Measurements from ENCODE around the gene ZBTB9.

DNA sequence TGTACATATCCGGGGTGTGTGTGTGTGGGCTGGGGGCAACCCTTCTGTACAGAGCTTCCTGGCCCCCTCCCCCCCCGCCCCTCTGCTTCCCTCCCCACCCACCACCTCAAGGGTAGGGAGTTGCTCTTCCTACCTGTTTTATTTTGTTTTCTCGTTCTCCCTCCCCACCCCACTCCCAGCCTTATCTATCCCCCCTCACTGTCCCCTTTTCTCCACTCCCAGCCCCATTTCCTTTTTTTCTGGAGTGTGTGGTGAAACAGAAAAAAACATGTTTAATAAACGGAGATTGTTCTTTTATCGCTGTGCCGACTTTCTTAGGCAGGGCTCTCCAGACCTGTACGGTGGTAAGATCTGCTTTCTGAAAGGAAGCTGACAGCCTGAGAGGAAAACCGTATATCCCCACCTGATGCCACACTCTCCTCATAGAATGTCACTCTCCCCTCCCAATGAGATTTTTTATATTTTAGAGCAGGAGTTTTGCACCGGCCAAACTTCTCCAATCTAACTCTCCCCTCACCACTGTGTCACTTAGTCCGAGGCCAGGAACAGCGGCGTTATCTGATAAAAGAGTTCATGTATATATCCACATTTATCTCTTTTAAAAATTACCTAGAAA lies 875 bp upstream of the ZBTB9 start:
- TF ChIP-seq, protein P1, sequence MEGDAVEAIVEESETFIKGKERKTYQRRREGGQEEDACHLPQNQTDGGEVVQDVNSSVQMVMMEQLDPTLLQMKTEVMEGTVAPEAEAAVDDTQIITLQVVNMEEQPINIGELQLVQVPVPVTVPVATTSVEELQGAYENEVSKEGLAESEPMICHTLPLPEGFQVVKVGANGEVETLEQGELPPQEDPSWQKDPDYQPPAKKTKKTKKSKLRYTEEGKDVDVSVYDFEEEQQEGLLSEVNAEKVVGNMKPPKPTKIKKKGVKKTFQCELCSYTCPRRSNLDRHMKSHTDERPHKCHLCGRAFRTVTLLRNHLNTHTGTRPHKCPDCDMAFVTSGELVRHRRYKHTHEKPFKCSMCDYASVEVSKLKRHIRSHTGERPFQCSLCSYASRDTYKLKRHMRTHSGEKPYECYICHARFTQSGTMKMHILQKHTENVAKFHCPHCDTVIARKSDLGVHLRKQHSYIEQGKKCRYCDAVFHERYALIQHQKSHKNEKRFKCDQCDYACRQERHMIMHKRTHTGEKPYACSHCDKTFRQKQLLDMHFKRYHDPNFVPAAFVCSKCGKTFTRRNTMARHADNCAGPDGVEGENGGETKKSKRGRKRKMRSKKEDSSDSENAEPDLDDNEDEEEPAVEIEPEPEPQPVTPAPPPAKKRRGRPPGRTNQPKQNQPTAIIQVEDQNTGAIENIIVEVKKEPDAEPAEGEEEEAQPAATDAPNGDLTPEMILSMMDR (conservative IDR thresholded peaks at IDR 0.05; ENCODE audit: low read depth, low read length), result no peak
- TF ChIP-seq EZH2 (IDR thresholded peaks at IDR 0.05; ENCODE audit: borderline replicate concordance, low read depth, low read length, poor library complexity, severe bottlenecking), result no peak
